Subcutaneous abdominal adipose tissue (tissue), 5 donors: ENCODE data around the gene FARP1.

Source experiments
- H3K27ac ChIP-seq: one replicate; pipeline ENCODE4 v1.7.0; 2013; ENCODE audit warnings: low read depth, mild to moderate bottlenecking, inconsistent platforms, low read length, moderate library complexity
- H3K27me3 ChIP-seq, 5 donors: one replicate each; pipeline ENCODE4 v1.7.0; 2013; ENCODE audit warnings: low read length in 5 of 5, inconsistent platforms in 1 of 5; ENCODE audit not compliant: control insufficient read depth in 5 of 5, insufficient read depth in 4 of 5
- H3K36me3 ChIP-seq, 5 donors: one replicate each; pipeline ENCODE4 v1.7.0; 2013; ENCODE audit warnings: low read length in 5 of 5; ENCODE audit not compliant: control insufficient read depth in 5 of 5, insufficient read depth in 5 of 5
- H3K4me1 ChIP-seq, 5 donors: one replicate each; pipeline ENCODE4 v1.7.0; 2013; ENCODE audit warnings: low read length in 5 of 5, mild to moderate bottlenecking in 3 of 5, moderate library complexity in 1 of 5; ENCODE audit not compliant: control insufficient read depth in 5 of 5, insufficient read depth in 5 of 5
- H3K4me3 ChIP-seq, 5 donors: one replicate each; pipeline ENCODE4 v1.7.0; 2013; ENCODE audit warnings: low read length in 5 of 5, low read depth in 1 of 5
- H3K9ac ChIP-seq, 5 donors: one replicate each; pipeline ENCODE4 v1.7.0; 2013; ENCODE audit warnings: low read length in 5 of 5, mild to moderate bottlenecking in 4 of 5, moderate library complexity in 3 of 5
- H3K9me3 ChIP-seq, 5 donors: one replicate each; pipeline ENCODE4 v1.7.0; 2013; ENCODE audit warnings: low read length in 5 of 5; ENCODE audit not compliant: control insufficient read depth in 5 of 5
- donor health status: healthy.
- donor health status: healthy.
- donor health status: healthy.
- donor health status: healthy.
- donor health status: healthy.

FARP1 gene

GRCh38 chr13:98285317-98285716, 142.4 kb downstream of the FARP1 start:
- H3K4me3 ChIP-seq = no peak overlapping the region
- no peaks in the 10 kb centered on the region for H3K36me3 ChIP-seq
- no peaks in the 10 kb centered on the region for H3K9me3 ChIP-seq
- H3K27ac ChIP-seq = no peak overlapping the region
- no peak overlapping the region for H3K9ac ChIP-seq
- H3K4me1 ChIP-seq = peaks cover 0 to 2% (median 0%) of the 10 kb centered on the region in 5 donors
- no peaks in the 10 kb centered on the region for H3K27me3 ChIP-seq

DNA sequence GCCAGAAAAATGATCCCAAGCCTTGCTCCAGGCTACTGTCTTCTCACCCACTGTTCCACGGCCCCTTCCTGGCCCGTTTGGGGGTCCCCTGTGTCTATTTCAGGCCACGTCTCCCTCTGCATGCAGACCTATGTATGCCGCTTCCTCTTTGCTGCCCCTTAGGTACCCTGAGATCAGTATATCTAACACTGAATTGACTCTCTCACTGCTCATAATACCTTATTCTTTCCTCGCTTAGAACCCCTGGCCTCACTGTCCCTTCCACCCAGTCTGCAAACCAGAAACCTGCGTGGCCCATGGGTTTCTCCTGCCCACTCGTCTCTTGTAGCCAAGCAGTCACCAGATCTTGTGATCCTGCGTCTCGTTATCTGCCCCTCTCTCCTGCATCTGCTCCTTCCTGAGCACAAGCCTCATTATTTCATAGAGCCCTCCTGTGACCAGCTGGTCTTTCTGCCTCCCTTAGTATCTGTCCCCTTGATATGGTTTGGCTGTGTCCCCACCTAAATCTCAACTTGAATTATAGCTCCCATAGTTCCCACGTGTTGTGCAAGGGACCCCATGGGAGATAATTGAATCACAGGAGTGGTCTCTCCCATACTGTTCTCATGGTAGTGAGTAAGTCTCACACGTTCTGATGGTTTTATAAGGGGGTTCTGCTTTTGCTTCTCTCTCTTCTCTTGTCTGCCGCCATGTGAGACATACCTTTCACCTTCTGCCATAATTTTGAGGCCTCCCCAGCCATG, 143.1 kb downstream of the FARP1 start:
- Histone ChIP-seq H3K4me1 (no peaks in the 10 kb centered on the region), H3K27me3 (no peaks in the 10 kb centered on the region), H3K4me3 (no peak overlapping the region), H3K9me3 (no peaks in the 10 kb centered on the region), H3K27ac (no peak overlapping the region), H3K9ac (no peak overlapping the region), H3K36me3 (no peaks in the 10 kb centered on the region)

- no peak overlapping the region for H3K9ac ChIP-seq
- H3K27ac ChIP-seq = no peak overlapping the region
- no peak overlapping the region for H3K4me3 ChIP-seq
- no peaks in the 10 kb centered on the region for H3K36me3 ChIP-seq
- no peaks in the 10 kb centered on the region for H3K27me3 ChIP-seq
- no peaks in the 10 kb centered on the region for H3K4me1 ChIP-seq
- H3K9me3 ChIP-seq = no peaks in the 10 kb centered on the region
These were observed 143.9 kb downstream of the FARP1 start for GRCh38 chr13:98286799-98287198.

DNA sequence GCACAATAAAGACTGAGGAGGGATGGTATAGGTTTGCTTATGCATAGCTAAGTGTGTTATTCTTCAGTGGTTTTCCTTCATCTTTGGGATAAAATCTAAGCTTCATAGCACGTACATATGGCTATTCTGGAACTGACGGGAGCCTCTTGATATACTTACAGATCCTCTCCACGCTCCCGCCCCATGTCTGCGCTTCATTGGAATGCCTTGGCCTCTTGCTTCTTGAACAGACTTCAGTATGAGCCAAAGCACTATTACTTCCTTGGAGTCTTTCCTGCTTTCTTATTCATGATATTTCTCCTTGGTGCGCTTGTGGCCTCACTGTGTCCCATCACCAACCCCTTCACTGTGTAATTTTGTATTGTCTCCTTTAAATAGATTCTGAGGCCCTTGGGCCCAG, 145.3 kb downstream of the FARP1 start:
- H3K4me3 ChIP-seq = no peak overlapping the region
- H3K27me3 ChIP-seq = no peaks in the 10 kb centered on the region
- no peaks in the 10 kb centered on the region for H3K4me1 ChIP-seq

GRCh38 chr13:98289339-98289945, 146.5 kb downstream of the FARP1 start:
- H3K9me3 ChIP-seq = no peaks in the 10 kb centered on the region
- H3K27me3 ChIP-seq = no peaks in the 10 kb centered on the region
- H3K4me1 ChIP-seq = peaks cover 0 to 8% (median 0%) of the 10 kb centered on the region in 5 donors
- no peak overlapping the region for H3K4me3 ChIP-seq
- H3K27ac ChIP-seq = no peak overlapping the region
- no peaks in the 10 kb centered on the region for H3K36me3 ChIP-seq
- no peak overlapping the region for H3K9ac ChIP-seq

More for the DNA sequence above, 145.3 kb downstream of the FARP1 start:
- Histone ChIP-seq H3K9me3 (no peaks in the 10 kb centered on the region), H3K27ac (no peak overlapping the region), H3K36me3 (no peaks in the 10 kb centered on the region), H3K9ac (no peak overlapping the region)

DNA sequence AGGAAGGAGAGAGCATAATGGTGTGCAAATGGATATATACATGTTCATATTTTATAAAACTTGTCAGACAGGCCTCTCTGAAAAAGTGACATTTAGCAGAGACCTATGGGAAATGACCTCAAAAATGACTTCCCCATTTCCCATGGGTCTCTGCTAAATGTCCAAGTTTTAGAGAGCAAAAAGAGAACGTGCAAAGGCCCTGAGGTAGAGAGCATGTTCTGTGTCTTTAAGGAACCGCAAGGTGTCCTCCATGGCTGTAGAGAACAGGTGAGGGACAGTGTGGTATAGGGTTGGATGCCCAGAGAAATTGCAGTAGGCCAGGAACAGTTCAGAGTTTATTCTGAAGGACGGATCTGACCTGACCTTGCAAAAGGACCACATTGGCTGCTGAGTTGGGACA, 147.4 kb downstream of the FARP1 start:
- Histone ChIP-seq H3K27me3 (no peaks in the 10 kb centered on the region), H3K9me3 (no peaks in the 10 kb centered on the region), H3K9ac (no peak overlapping the region), H3K36me3 (no peaks in the 10 kb centered on the region), H3K4me3 (no peak overlapping the region), H3K4me1 (peaks cover 0 to 8% (median 0%) of the 10 kb centered on the region in 5 donors), H3K27ac (no peak overlapping the region)

- peaks cover 0 to 8% (median 0%) of the 10 kb centered on the region in 5 donors for H3K4me1 ChIP-seq
- H3K9ac ChIP-seq = no peak overlapping the region
- no peak overlapping the region for H3K4me3 ChIP-seq
- no peak overlapping the region for H3K27ac ChIP-seq
- no peaks in the 10 kb centered on the region for H3K27me3 ChIP-seq
- no peaks in the 10 kb centered on the region for H3K9me3 ChIP-seq
- H3K36me3 ChIP-seq = no peaks in the 10 kb centered on the region
These were observed 148.8 kb downstream of the FARP1 start for GRCh38 chr13:98291658-98292057.

GRCh38 chr13:98293103-98293502, 150.2 kb downstream of the FARP1 start:
- Histone ChIP-seq H3K4me3 (no peak overlapping the region), H3K27me3 (no peaks in the 10 kb centered on the region), H3K9ac (no peak overlapping the region), H3K4me1 (peaks cover 0 to 8% (median 3%) of the 10 kb centered on the region in 5 donors), H3K27ac (no peak overlapping the region), H3K9me3 (no peaks in the 10 kb centered on the region), H3K36me3 (no peaks in the 10 kb centered on the region)

- no peaks in the 10 kb centered on the region for H3K36me3 ChIP-seq
- H3K4me3 ChIP-seq = no peak overlapping the region
- no peaks in the 10 kb centered on the region for H3K9me3 ChIP-seq
- H3K27ac ChIP-seq = no peak overlapping the region
- no peak overlapping the region for H3K9ac ChIP-seq
- no peaks in the 10 kb centered on the region for H3K27me3 ChIP-seq
- H3K4me1 ChIP-seq = peaks cover 0 to 8% (median 5%) of the 10 kb centered on the region in 5 donors
These were observed 150.8 kb downstream of the FARP1 start for GRCh38 chr13:98293570-98294142.

- Histone ChIP-seq H3K9ac (no peak overlapping the region), H3K27me3 (no peaks in the 10 kb centered on the region), H3K36me3 (no peaks in the 10 kb centered on the region), H3K4me1 (peaks cover 0 to 20% (median 19%) of the 10 kb centered on the region in 5 donors), H3K27ac (no peak overlapping the region), H3K4me3 (no peak overlapping the region), H3K9me3 (no peaks in the 10 kb centered on the region)
These were observed 152.5 kb downstream of the FARP1 start for GRCh38 chr13:98295371-98295770.
